Right hindlimb (tissue), 1 donor: ENCODE data around the gene ECSCR.
A peak's percentile ranks its signal among the peaks of the same experiment; 100 is the strongest.
"Not testable (repeated sequence)": the region's sequence is repeated elsewhere in the genome, so short reads cannot be mapped to it uniquely, and the experiment has no call there.

ENCODE experiments used
- DNase-seq: peaks from one replicate; pipeline ENCODE4 v3.0.0-alpha.2; 2018

The ECSCR gene

GRCh38 chr5:139462586-139463276 is at the start of gene ECSCR:
TSS of gene ECSCR (minus strand) at chr5:139462743. CDS start at chr5:139462670, 73 bp downstream.
- no peak for DNase-seq

- not testable (repeated sequence) for DNase-seq
Measured at GRCh38 chr5:139504722-139505121, 42.2 kb upstream of the ECSCR start.

- DNase-seq, result not testable (repeated sequence)
Measured at GRCh38 chr5:139503879-139504278, 41.3 kb upstream of the ECSCR start.

GRCh38 chr5:139503036-139503817 is 40.7 kb upstream of the ECSCR start:
- not testable (repeated sequence) for DNase-seq

- no peak for DNase-seq
Measured at GRCh38 chr5:139501381-139501780, 38.8 kb upstream of the ECSCR start.

GRCh38 chr5:139495638-139496435 is 33.3 kb upstream of the ECSCR start:
- no peak for DNase-seq

- no peak for DNase-seq
Measured at GRCh38 chr5:139494832-139495231, 32.3 kb upstream of the ECSCR start.

- DNase-seq, result no peak
Measured at GRCh38 chr5:139494256-139494655, 31.7 kb upstream of the ECSCR start.

GRCh38 chr5:139492700-139493192 is 30.2 kb upstream of the ECSCR start:
- no peak for DNase-seq

GRCh38 chr5:139488260-139488659 is 25.7 kb upstream of the ECSCR start:
- no peak for DNase-seq

- no peak for DNase-seq
Measured at GRCh38 chr5:139486201-139486600, 23.7 kb upstream of the ECSCR start.

- DNase-seq, result not testable (repeated sequence)
Measured at GRCh38 chr5:139482890-139483208, 20.3 kb upstream of the ECSCR start.

GRCh38 chr5:139482050-139482889 is 19.7 kb upstream of the ECSCR start, which contains the start of gene STING1:
TSS of gene STING1 (minus strand) at chr5:139482758. CDS start at chr5:139481704, 1,054 bp downstream.
- DNase-seq, result peak; percentile 92

- DNase-seq, result no peak
Measured at GRCh38 chr5:139481580-139482049, 19.1 kb upstream of the ECSCR start.

GRCh38 chr5:139481122-139481533 is 18.6 kb upstream of the ECSCR start:
- DNase-seq, result peak; percentile 83

- not testable (repeated sequence) for DNase-seq
Measured at GRCh38 chr5:139479729-139480128, 17.2 kb upstream of the ECSCR start.

GRCh38 chr5:139478657-139479423 is 16.3 kb upstream of the ECSCR start:
- not testable (repeated sequence) for DNase-seq

GRCh38 chr5:139475865-139476617 is 13.5 kb upstream of the ECSCR start:
- DNase-seq, result no peak

- peak; percentile 38 for DNase-seq
Measured at GRCh38 chr5:139474890-139475791, 12.6 kb upstream of the ECSCR start.
